Esophagus muscularis mucosa (tissue), 4 donors: ENCODE measurements around the gene ALKBH5.

Experiments used
- EP300 ChIP-seq: sonication (generic); formaldehyde crosslinking; IDR thresholded peaks from one replicate; pipeline ENCODE4 v1.6.1; 2017; ENCODE audit warnings: antibody characterized with exemption
- POLR2A ChIP-seq: fragments of 450-650 bp; IDR thresholded peaks from one replicate; pipeline ENCODE4 v1.6.1; 2017; ENCODE audit warnings: antibody characterized with exemption, moderate library complexity, mild to moderate bottlenecking, low read depth
- POLR2AphosphoS5 ChIP-seq, 2 donors: sonication (generic); formaldehyde crosslinking; IDR thresholded peaks; one replicate each; pipeline ENCODE4 v1.6.1; 2017; ENCODE audit warnings: antibody characterized with exemption in 2 of 2
- TF ChIP-seq, protein P1 (sequence below), 3 experiments: fragments of 200-600 bp in 2 of 3; fragments of 450-650 bp in 1 of 3; sonication (generic) in 2 of 3; IDR thresholded peaks; one replicate each; pipeline ENCODE4 v1.5.1; 2017 to 2019; ENCODE audit warnings: antibody characterized with exemption in 3 of 3, mild to moderate bottlenecking in 2 of 3, moderate library complexity in 1 of 3

DNA sequence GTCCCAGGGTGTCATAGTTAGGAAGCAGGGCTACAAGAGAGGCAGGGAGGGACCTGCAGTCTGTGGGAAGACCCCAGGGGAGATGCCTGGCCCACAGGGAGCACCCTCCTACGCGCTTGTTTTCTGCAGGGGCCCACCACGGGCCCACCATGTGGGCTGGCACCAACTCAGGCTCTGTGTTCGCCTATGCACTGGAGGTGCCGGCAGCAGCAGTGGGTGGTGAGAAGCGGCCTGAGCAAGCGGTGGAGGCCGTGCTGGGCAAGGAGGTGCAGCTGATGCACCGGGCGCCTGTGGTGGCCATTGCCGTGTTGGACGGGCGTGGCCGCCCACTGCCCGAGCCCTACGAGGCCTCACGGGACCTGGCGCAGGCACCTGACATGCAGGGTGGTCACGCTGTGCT lies 56.8 kb downstream of the ALKBH5 start:
- TF ChIP-seq, protein P1, sequence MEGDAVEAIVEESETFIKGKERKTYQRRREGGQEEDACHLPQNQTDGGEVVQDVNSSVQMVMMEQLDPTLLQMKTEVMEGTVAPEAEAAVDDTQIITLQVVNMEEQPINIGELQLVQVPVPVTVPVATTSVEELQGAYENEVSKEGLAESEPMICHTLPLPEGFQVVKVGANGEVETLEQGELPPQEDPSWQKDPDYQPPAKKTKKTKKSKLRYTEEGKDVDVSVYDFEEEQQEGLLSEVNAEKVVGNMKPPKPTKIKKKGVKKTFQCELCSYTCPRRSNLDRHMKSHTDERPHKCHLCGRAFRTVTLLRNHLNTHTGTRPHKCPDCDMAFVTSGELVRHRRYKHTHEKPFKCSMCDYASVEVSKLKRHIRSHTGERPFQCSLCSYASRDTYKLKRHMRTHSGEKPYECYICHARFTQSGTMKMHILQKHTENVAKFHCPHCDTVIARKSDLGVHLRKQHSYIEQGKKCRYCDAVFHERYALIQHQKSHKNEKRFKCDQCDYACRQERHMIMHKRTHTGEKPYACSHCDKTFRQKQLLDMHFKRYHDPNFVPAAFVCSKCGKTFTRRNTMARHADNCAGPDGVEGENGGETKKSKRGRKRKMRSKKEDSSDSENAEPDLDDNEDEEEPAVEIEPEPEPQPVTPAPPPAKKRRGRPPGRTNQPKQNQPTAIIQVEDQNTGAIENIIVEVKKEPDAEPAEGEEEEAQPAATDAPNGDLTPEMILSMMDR (IDR thresholded peaks at IDR 0.05), result no peak
- TF ChIP-seq POLR2AphosphoS5 (IDR thresholded peaks at IDR 0.05) (no peak), EP300 (no peak), POLR2A (no peak)
